Suppressor macrophage treated with lipopolysaccharide for 1 hour (primary cell): ENCODE results near the gene ONECUT2.
A peak's percentile ranks its signal among the peaks of the same experiment; 100 is the strongest.

Experiments
- DNase-seq, 3 donors: peaks; one replicate each; pipeline ENCODE4 v3.0.0-alpha.2; 2020 to 2022

Gene ONECUT2

GRCh38 chr18:57431467-57432080, 3.6 kb upstream of the ONECUT2 start:
- peak in 1 of 3 donors; percentile 18 for DNase-seq

DNA sequence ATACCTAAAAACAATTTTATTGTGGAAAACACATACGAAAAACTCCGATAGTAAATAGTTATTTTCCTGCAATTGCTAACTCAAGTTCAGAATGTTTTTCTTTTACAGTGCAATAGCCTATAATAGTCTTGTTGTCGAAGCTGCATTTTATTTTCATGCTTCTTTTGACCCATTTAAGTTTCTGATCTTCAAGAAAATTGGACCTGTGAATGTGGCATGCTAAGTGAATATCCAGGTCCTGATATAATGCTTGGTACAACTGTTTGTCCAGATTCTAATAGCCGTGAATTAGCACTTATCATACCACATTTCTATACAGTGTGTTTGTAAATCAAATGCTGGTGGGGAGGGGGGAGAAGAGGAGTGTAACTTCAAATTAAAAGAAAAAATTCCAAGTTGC, 3.0 kb upstream of the ONECUT2 start:
- DNase-seq, result no peak

DNA sequence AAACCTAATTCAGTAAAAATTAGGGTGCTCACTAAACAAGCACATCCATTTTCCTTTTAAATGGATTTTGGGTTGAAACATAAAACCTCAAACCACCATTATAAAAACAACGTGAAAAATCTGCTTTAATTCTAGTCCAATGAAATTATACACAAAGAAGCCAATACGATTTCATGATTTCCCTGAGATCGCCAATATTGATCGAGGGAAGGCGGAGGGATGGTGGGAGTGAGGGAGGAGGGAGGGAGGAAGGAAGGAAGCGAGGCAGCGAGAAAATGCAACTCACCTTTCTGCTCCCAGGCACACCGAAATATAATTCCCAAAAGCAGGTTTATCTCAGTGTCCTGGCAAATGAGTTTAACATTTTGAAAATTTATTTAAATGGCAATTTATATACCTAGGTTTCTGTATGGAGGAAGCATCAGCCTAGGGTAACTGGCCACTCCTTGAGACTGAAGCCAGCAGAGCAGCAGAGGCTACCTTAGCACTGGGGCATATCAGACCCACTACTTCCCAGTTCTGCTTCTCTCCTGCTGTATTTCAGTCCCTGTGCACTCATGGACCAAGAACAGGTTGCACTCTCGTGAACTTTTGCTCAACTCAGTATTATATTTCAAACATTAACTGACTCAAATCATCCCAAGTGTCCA, 2.3 kb upstream of the ONECUT2 start:
- peak in 1 of 3 donors; percentile 1 for DNase-seq

- no peak for DNase-seq
Observed at GRCh38 chr18:57433482-57433881, 1.7 kb upstream of the ONECUT2 start.

DNA sequence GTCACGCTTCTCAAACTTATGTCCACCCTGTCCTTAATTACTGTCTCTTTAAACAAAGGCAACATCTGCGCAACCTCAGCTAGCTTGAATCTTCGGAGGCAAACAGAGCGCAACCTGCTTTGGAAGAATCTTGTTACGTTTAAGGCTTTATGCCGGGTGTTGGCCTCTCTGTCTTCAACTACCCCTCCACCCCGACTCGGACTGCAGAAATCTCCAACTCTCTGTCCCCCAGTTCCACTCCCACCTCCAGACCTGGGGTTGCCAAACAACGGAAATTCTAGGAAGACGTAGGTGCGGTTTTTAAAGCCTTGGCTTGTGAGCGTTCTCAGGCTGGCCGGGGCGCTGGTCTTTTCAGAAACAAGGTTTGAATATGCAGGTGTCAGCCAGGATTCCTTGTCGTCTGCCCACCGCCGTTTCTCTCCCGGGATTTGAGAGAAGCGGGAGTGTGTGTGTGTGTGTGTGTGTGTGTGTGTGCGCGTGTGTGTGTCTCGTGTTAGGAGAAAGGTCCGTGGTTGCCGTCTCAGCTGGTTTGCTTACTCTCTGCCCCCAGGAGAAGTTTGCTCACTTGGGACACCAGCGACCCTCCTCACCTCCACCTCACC, 1.1 kb upstream of the ONECUT2 start:
- DNase-seq, result no peak

DNA sequence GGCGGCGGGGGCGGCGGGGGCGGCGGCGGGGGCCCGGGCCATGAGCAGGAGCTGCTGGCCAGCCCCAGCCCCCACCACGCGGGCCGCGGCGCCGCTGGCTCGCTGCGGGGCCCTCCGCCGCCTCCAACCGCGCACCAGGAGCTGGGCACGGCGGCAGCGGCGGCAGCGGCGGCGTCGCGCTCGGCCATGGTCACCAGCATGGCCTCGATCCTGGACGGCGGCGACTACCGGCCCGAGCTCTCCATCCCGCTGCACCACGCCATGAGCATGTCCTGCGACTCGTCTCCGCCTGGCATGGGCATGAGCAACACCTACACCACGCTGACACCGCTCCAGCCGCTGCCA, 644 bp downstream of the ONECUT2 start:
- no peak for DNase-seq

- DNase-seq, result no peak
Observed at GRCh38 chr18:57436191-57436964, 1.2 kb downstream of the ONECUT2 start.

DNA sequence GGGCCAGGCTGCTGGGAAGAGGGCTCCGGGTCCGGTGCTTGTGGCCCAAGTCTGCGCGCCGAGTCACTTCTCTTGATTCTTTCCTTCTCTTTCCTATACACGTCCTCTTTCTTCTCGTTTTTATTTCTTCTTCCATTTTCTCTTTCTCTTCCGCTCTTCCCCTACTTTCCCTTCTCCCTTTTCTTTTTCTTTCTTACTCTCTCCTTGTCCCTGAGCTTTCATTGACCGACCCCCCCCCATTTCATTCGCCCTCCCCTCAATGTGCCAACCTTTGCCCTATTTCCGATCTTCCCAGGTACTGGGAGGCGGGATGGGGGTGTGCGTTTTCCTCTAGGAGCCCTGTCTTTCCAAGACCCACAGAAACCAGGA, 1.8 kb downstream of the ONECUT2 start:
- no peak for DNase-seq

GRCh38 chr18:57437402-57437765, 2.2 kb downstream of the ONECUT2 start:
- no peak for DNase-seq

- peak; percentile 73 to 87 (median 83) for DNase-seq
Observed at GRCh38 chr18:57437766-57438671, 2.8 kb downstream of the ONECUT2 start.

GRCh38 chr18:57438743-57439608, 3.8 kb downstream of the ONECUT2 start:
- no peak for DNase-seq

- no peak for DNase-seq
Observed at GRCh38 chr18:57439609-57439968, 4.4 kb downstream of the ONECUT2 start.

- DNase-seq, result no peak
Observed at GRCh38 chr18:57439985-57440330, 4.8 kb downstream of the ONECUT2 start.

DNA sequence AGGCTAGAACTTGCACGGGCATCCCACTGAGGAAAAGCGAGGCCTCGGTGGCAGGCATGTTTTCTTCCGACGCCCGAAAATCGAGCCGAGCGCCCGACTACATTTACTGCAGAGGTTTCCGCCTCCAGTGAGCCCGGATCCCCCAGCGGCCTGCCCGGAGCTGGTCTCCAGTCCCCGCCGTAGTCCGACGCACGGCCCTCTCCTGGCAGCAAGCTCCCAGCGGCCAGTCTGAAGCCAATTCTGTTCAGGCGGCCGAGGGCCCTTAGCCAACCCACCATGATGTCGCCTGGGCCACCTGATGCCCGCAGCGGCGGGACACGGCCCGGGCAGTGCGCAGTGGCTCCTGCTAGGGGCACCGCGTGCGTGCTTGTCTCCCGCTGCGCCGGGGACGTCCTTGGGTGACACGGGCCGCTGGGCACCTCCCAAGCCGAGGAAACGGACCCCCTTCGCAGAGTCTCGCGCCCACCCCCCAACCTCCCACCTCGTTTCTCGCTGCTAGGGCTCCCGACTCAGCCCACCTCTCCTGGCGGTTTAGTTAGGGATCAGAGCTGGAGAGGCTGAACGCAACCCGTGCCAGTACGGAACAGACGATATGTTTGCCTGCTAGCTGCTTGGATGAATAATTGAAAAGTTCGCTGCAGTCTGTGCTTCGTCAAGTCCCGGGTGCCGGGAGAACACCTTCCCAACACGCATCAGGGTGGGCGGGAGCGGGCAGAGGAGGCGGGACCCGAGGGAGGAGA, 5.3 kb downstream of the ONECUT2 start:
- DNase-seq, result no peak

DNA sequence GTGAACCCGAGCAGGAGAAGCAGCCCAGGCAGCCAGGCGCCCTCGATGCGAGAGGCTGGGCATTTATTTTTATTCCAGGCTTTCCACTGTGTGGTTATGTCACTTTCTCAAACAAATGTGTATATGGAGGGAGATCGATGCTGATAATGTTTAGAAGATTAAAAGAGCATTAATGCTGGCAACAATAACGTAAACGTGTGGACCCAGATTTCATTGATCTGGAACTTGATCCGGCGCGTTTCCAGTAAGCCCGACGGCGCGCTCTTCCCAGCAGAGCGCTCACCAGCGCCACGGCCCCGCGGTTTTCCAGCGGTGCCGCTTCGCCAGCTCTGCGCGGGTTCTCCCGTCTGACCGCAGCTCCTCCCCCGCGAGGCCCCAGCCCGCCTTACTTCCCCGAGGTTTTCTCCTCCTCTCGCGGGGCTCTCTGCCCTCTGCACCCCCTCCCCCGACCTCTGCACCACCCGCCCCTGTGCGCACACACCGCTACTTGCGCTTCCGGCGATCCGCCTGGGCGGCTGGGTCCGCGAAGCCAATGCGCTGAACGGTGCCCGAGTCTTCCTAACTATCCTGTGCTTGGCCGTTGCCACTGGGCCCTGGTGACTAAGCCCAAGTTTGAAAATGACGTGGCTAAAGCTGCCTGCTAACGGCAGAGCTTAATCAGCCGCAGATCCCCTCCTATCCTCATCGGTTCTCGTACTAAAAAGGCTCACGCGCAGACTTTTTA, 6.1 kb downstream of the ONECUT2 start:
- DNase-seq, result peak; percentile 43 to 55 (median 48)

DNA sequence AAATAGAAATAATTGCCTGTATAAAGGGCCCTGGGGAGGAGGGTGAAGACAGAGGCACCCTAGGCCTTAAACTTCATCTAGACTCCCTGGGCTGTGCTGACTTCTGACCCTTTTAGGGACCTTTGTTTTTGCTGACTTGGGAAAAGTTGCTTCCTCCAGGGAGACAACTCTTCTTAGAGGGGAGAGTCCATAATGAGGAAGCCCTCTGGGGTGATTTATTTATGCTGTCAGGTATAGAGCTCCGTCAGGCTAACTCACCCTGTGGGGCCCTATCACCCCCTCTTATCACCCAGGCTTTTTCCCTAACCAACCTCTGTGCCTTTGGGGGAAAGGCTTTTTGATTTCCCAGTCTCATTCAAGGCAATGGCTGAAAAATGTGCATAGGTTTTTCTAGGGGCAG, 8.1 kb downstream of the ONECUT2 start:
- DNase-seq, result no peak

- no peak for DNase-seq
Observed at GRCh38 chr18:57443702-57444101, 8.5 kb downstream of the ONECUT2 start.

- DNase-seq, result no peak
Observed at GRCh38 chr18:57444301-57444759, 9.2 kb downstream of the ONECUT2 start.

- no peak for DNase-seq
Observed at GRCh38 chr18:57445488-57446319, 10.5 kb downstream of the ONECUT2 start.
